ENCODE results near the gene TRIM15. TPM values are rescaled to one million over a fixed set of nuclear protein-coding genes. Genes with fewer than 3 reads are reported as not detected.

The TRIM15 gene
- total RNA-seq, 2 donors from 2014 or later, result 0.20 TPM; not detected in 1

GRCh38 chr6:30152016-30152673, 11.2 kb upstream of the TRIM15 start:
- H3K36me3 Mint-ChIP-seq, result no peaks in the 10 kb centered on the region

GRCh38 chr6:30152910-30153610, 10.3 kb upstream of the TRIM15 start:
- Mint-ChIP-seq H3K4me3 (no peak overlapping the region), H3K27me3 (peaks cover 20% of the 10 kb centered on the region in 2 donors), H3K27ac (no peak overlapping the region), H3K4me1 (ENCODE audit: low read depth in 2 of 2) (peaks cover 0 to 3% of the 10 kb centered on the region in 2 donors), H3K9me3 (no peaks in the 10 kb centered on the region), H3K36me3 (no peaks in the 10 kb centered on the region)
- no peak for ATAC-seq
- DNase-seq (ENCODE audit: low spot score), result no peak

More at GRCh38 chr6:30152016-30152673, 11.2 kb upstream of the TRIM15 start:
- no peak overlapping the region for H3K27ac Mint-ChIP-seq
- H3K27me3 Mint-ChIP-seq, result peaks cover 22 to 24% of the 10 kb centered on the region in 2 donors
- ATAC-seq (no peak), DNase-seq (ENCODE audit: low spot score) (no peak)
- peaks cover 0 to 6% of the 10 kb centered on the region in 2 donors for H3K4me1 Mint-ChIP-seq (ENCODE audit: low read depth in 2 of 2)
- no peak overlapping the region for H3K4me3 Mint-ChIP-seq
- H3K9me3 Mint-ChIP-seq, result no peaks in the 10 kb centered on the region

GRCh38 chr6:30154061-30154460, 9.3 kb upstream of the TRIM15 start:
- ATAC-seq (peak in 1 of 2 donors; percentile 51), DNase-seq (ENCODE audit: low spot score) (no peak)
- no peak overlapping the region for H3K27ac Mint-ChIP-seq
- no peak overlapping the region for H3K4me3 Mint-ChIP-seq
- peaks cover 0 to 3% of the 10 kb centered on the region in 2 donors for H3K4me1 Mint-ChIP-seq (ENCODE audit: low read depth in 2 of 2)
- no peaks in the 10 kb centered on the region for H3K36me3 Mint-ChIP-seq
- peaks cover 26% of the 10 kb centered on the region in 2 donors for H3K27me3 Mint-ChIP-seq
- H3K9me3 Mint-ChIP-seq, result no peaks in the 10 kb centered on the region

GRCh38 chr6:30154709-30155519, 8.4 kb upstream of the TRIM15 start:
- H3K4me3 Mint-ChIP-seq, result no peak overlapping the region
- H3K27ac Mint-ChIP-seq, result no peak overlapping the region
- no peak for DNase-seq (ENCODE audit: low spot score)
- H3K27me3 Mint-ChIP-seq, result peaks cover 28 to 29% of the 10 kb centered on the region in 2 donors
- no peak for ATAC-seq
- H3K4me1 Mint-ChIP-seq (ENCODE audit: low read depth in 2 of 2), result peaks cover 0 to 3% of the 10 kb centered on the region in 2 donors
- no peaks in the 10 kb centered on the region for H3K9me3 Mint-ChIP-seq
- H3K36me3 Mint-ChIP-seq, result no peaks in the 10 kb centered on the region

GRCh38 chr6:30155520-30156261, 7.7 kb upstream of the TRIM15 start:
- Mint-ChIP-seq H3K9me3 (no peaks in the 10 kb centered on the region), H3K4me1 (ENCODE audit: low read depth in 2 of 2) (peaks cover 0 to 3% of the 10 kb centered on the region in 2 donors), H3K27ac (no peak overlapping the region), H3K27me3 (peaks cover 20 to 23% of the 10 kb centered on the region in 2 donors), H3K36me3 (no peaks in the 10 kb centered on the region), H3K4me3 (no peak overlapping the region)
- ATAC-seq (no peak), DNase-seq (ENCODE audit: low spot score) (no peak)

- H3K4me3 Mint-ChIP-seq, result no peak overlapping the region
- H3K36me3 Mint-ChIP-seq, result no peaks in the 10 kb centered on the region
- H3K9me3 Mint-ChIP-seq, result no peaks in the 10 kb centered on the region
- peaks cover 0 to 3% of the 10 kb centered on the region in 2 donors for H3K4me1 Mint-ChIP-seq (ENCODE audit: low read depth in 2 of 2)
- H3K27ac Mint-ChIP-seq, result no peak overlapping the region
- ATAC-seq, result no peak
- peaks cover 19 to 23% of the 10 kb centered on the region in 2 donors for H3K27me3 Mint-ChIP-seq
- no peak for DNase-seq (ENCODE audit: low spot score)
These were observed 7.1 kb upstream of the TRIM15 start for GRCh38 chr6:30156262-30156599.

GRCh38 chr6:30156774-30157173, 6.6 kb upstream of the TRIM15 start:
- no peak overlapping the region for H3K4me3 Mint-ChIP-seq
- ATAC-seq (no peak), DNase-seq (ENCODE audit: low spot score) (no peak)
- no peaks in the 10 kb centered on the region for H3K9me3 Mint-ChIP-seq
- H3K36me3 Mint-ChIP-seq, result no peaks in the 10 kb centered on the region
- no peak overlapping the region for H3K27ac Mint-ChIP-seq
- H3K4me1 Mint-ChIP-seq (ENCODE audit: low read depth in 2 of 2), result peaks cover 0 to under 1% of the 10 kb centered on the region in 2 donors
- peaks cover 19 to 23% of the 10 kb centered on the region in 2 donors for H3K27me3 Mint-ChIP-seq

GRCh38 chr6:30157581-30157980, 5.8 kb upstream of the TRIM15 start:
- Mint-ChIP-seq H3K27me3 (peaks cover 19 to 23% of the 10 kb centered on the region in 2 donors), H3K4me3 (no peak overlapping the region), H3K4me1 (ENCODE audit: low read depth in 2 of 2) (no peaks in the 10 kb centered on the region), H3K9me3 (no peaks in the 10 kb centered on the region), H3K36me3 (no peaks in the 10 kb centered on the region), H3K27ac (no peak overlapping the region)
- no peak for ATAC-seq
- DNase-seq (ENCODE audit: low spot score), result no peak

GRCh38 chr6:30157999-30158398, 5.3 kb upstream of the TRIM15 start:
- no peaks in the 10 kb centered on the region for H3K9me3 Mint-ChIP-seq
- H3K27me3 Mint-ChIP-seq, result peaks cover 19 to 23% of the 10 kb centered on the region in 2 donors
- H3K4me1 Mint-ChIP-seq (ENCODE audit: low read depth in 2 of 2), result no peaks in the 10 kb centered on the region
- H3K4me3 Mint-ChIP-seq, result no peak overlapping the region
- DNase-seq (ENCODE audit: low spot score), result no peak
- no peak for ATAC-seq
- H3K27ac Mint-ChIP-seq, result no peak overlapping the region
- no peaks in the 10 kb centered on the region for H3K36me3 Mint-ChIP-seq

GRCh38 chr6:30158475-30159040, 4.8 kb upstream of the TRIM15 start:
- ATAC-seq (no peak), DNase-seq (ENCODE audit: low spot score) (no peak)
- Mint-ChIP-seq H3K27me3 (peaks cover 19 to 22% of the 10 kb centered on the region in 2 donors), H3K4me3 (no peak overlapping the region), H3K9me3 (no peaks in the 10 kb centered on the region), H3K4me1 (ENCODE audit: low read depth in 2 of 2) (peaks cover 0 to 3% of the 10 kb centered on the region in 2 donors), H3K36me3 (no peaks in the 10 kb centered on the region), H3K27ac (no peak overlapping the region)

GRCh38 chr6:30160008-30160784, 3.1 kb upstream of the TRIM15 start:
- Mint-ChIP-seq H3K27ac (no peak overlapping the region), H3K27me3 (peaks cover 24 to 26% of the 10 kb centered on the region in 2 donors), H3K4me1 (ENCODE audit: low read depth in 2 of 2) (peaks cover 0 to 3% of the 10 kb centered on the region in 2 donors), H3K9me3 (no peaks in the 10 kb centered on the region), H3K36me3 (no peaks in the 10 kb centered on the region), H3K4me3 (no peak overlapping the region)
- DNase-seq (ENCODE audit: low spot score) (no peak), ATAC-seq (no peak)

- Mint-ChIP-seq H3K9me3 (no peaks in the 10 kb centered on the region), H3K27ac (peak within 1 kb of the TSS in 1 of 2 donors; percentile 10), H3K4me1 (ENCODE audit: low read depth in 2 of 2) (peaks cover 0 to 3% of the 10 kb centered on the region in 2 donors), H3K4me3 (no peak within 1 kb of the TSS), H3K27me3 (peaks cover 20 to 22% of the 10 kb centered on the region in 2 donors), H3K36me3 (no peaks in the 10 kb centered on the region)
- DNase-seq (ENCODE audit: low spot score) (no peak), ATAC-seq (no peak)
These were observed 2.4 kb upstream of the TRIM15 start, which contains the start of gene TRIM10 for GRCh38 chr6:30160785-30161531. Gene TRIM10 (minus strand): TSS chr6:30161211. CDS start chr6:30160858, 353 bp downstream.
